A673 (cell line): ENCODE results near the gene RSF1. TPM values are rescaled to one million over a fixed set of nuclear protein-coding genes. Genes with fewer than 3 reads are reported as not detected.

Experiments
- BruUV-seq: library from RNA; stranded (reverse); fragments of 400-500 nt; replicated peaks from 2 replicates; lab custom pipeline; 2021; lab: Mats Ljungman, UMichigan
- CTCF ChIA-PET: fragments of 300-600 bp; sonication (Branson Sonifier 250); formaldehyde crosslinking; loops from one replicate; lab custom pipeline; 2022; ENCODE audit warnings: antibody characterized with exemption; lab: Charles Lee
- POLR2A ChIA-PET: fragments of 300-600 bp; sonication (Branson Sonifier 250); formaldehyde crosslinking; loops from one replicate; lab custom pipeline; 2022; ENCODE audit warnings: antibody characterized with exemption; ENCODE audit not compliant: low non-redundant PET; lab: Charles Lee
- DNase-seq: peaks from one replicate; pipeline ENCODE4 v3.0.0-alpha.2; 2015; ENCODE audit warnings: low spot score
- H3K27ac ChIP-seq: fragments of 200-600 bp; sonication (generic); 2 replicates; pipeline ENCODE4 v1.5.1; 2016; ENCODE audit warnings: mixed run types, low read depth, mild to moderate bottlenecking, mixed read lengths, antibody characterized with exemption, low read length; ENCODE audit not compliant: poor library complexity, severe bottlenecking
- H3K27me3 ChIP-seq: fragments of 200-600 bp; sonication (generic); replicated peaks from 2 replicates; pipeline ENCODE4 v1.6.1; 2017; ENCODE audit warnings: mixed run types, low read depth, mild to moderate bottlenecking, mixed read lengths, antibody characterized with exemption, low read length; ENCODE audit not compliant: insufficient read depth, poor library complexity
- H3K36me3 ChIP-seq: fragments of 200-600 bp; sonication (generic); 2 replicates; pipeline ENCODE4 v1.6.1; 2016; ENCODE audit warnings: mixed run types, mild to moderate bottlenecking, mixed read lengths, antibody characterized with exemption, low read length; ENCODE audit not compliant: insufficient read depth, poor library complexity, severe bottlenecking
- H3K4me1 ChIP-seq: fragments of 200-600 bp; sonication (generic); 2 replicates; pipeline ENCODE4 v1.6.1; 2017; ENCODE audit warnings: mixed run types, mild to moderate bottlenecking, mixed read lengths, antibody characterized with exemption, low read length; ENCODE audit not compliant: insufficient read depth, poor library complexity, severe bottlenecking
- H3K4me3 ChIP-seq: fragments of 200-600 bp; sonication (generic); 2 replicates; pipeline ENCODE4 v1.5.1; 2016; ENCODE audit warnings: low read depth, mixed run types, mild to moderate bottlenecking, mixed read lengths, low read length; ENCODE audit not compliant: poor library complexity, severe bottlenecking
- H3K9me3 ChIP-seq: fragments of 200-600 bp; sonication (generic); 2 replicates; pipeline ENCODE4 v1.6.1; 2016; ENCODE audit warnings: mixed run types, low read depth, mild to moderate bottlenecking, mixed read lengths, antibody characterized with exemption, low read length; ENCODE audit not compliant: poor library complexity, severe bottlenecking
- EZH2 ChIP-seq: fragments of 200-600 bp; sonication (generic); IDR thresholded peaks from 2 replicates; pipeline ENCODE4 v1.6.1; 2017; ENCODE audit warnings: borderline replicate concordance, low read depth, mild to moderate bottlenecking, mixed read lengths, antibody characterized with exemption, low read length; ENCODE audit not compliant: poor library complexity, severe bottlenecking
- intact Hi-C: fragments of 100-400 bp; cut with micrococcal nuclease; formaldehyde crosslinking; loops from one replicate; pipeline ENCODE4 v1.10.0; 2022; ENCODE audit not compliant: unreplicated experiment
- total RNA-seq: library from RNA; stranded (reverse); gene quantifications from 2 replicates; pipeline ENCODE4 v1.2.3, GENCODE V29; 2021
- TF ChIP-seq, protein P1 (sequence below): fragments of 300-800, 200-600 bp; sonication (generic); conservative IDR thresholded peaks from 2 replicates; pipeline ENCODE4 v1.5.1; 2017; ENCODE audit warnings: low read depth, mild to moderate bottlenecking, antibody characterized with exemption, low read length, moderate library complexity, mixed read lengths

Gene RSF1
- total RNA-seq, 1 experiment from 2014 or later, result 94.1 TPM

DNA sequence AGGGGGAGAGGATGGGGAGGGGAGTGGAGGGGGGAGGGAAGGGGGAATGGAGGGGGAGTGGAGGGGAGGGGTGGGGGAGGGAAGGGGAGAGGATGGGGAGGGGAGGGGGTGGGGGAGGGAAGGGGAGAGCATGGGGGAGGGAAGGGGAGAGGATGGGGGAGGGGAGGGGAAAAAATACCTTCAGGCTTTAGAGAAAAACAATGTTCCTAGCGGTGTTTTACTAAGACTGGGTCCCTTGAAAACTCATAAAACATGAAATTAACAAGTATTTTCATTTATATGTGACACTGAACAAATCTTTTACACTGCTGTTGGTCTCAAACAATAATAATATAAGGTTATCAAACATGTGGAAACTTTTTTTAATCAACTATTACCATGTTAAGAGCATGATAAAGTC is 42.4 kb downstream of the RSF1 start:
- no peak overlapping the region for H3K27ac ChIP-seq
- intact Hi-C loops, result loop anchor here (5.0 kb wide), 1 partner anchor 269 kb away; no protein-coding TSS in a partner anchor
- H3K4me1 ChIP-seq, result peaks cover 5% of the 10 kb centered on the region
- TF ChIP-seq, protein P1, sequence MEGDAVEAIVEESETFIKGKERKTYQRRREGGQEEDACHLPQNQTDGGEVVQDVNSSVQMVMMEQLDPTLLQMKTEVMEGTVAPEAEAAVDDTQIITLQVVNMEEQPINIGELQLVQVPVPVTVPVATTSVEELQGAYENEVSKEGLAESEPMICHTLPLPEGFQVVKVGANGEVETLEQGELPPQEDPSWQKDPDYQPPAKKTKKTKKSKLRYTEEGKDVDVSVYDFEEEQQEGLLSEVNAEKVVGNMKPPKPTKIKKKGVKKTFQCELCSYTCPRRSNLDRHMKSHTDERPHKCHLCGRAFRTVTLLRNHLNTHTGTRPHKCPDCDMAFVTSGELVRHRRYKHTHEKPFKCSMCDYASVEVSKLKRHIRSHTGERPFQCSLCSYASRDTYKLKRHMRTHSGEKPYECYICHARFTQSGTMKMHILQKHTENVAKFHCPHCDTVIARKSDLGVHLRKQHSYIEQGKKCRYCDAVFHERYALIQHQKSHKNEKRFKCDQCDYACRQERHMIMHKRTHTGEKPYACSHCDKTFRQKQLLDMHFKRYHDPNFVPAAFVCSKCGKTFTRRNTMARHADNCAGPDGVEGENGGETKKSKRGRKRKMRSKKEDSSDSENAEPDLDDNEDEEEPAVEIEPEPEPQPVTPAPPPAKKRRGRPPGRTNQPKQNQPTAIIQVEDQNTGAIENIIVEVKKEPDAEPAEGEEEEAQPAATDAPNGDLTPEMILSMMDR, result no peak
- TF ChIP-seq EZH2, result no peak
- CTCF ChIA-PET, result no interaction called here
- POLR2A ChIA-PET, result no interaction called here
- H3K27me3 ChIP-seq, result no peaks in the 10 kb centered on the region
- no peaks in the 10 kb centered on the region for H3K9me3 ChIP-seq
- DNase-seq, result no peak
- no peak overlapping the region for H3K4me3 ChIP-seq
- no peaks in the 10 kb centered on the region for H3K36me3 ChIP-seq
- BruUV-seq, result no TSS peak

DNA sequence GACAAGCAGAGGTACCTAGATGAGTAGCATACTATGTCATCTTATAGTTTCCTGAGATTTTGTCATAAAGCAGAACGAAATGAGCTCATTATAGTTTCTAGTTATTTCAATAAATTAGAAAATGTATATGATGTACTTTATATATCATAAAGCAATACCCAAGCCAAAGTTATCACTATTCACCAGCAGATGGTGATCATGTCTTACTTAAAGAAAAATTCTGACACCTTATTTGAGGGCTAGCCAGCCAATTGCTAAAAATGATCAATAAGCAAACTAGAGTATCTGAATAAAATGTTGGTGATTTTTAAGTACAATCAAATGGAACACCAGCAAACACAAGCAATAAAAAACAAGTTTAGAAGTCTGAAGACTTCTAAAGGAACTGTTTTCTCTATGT is 44.1 kb downstream of the RSF1 start:
- H3K9me3 ChIP-seq, result no peaks in the 10 kb centered on the region
- intact Hi-C loops, result loop anchor here (1.0 to 5.0 kb wide), 3 partner anchors 218 to 271 kb away; partner anchors contain the start of gene INTS4
- peaks cover 14% of the 10 kb centered on the region for H3K4me1 ChIP-seq
- H3K27me3 ChIP-seq, result no peaks in the 10 kb centered on the region
- no peaks in the 10 kb centered on the region for H3K36me3 ChIP-seq
- peak; percentile 50 for DNase-seq
- no peak overlapping the region for H3K4me3 ChIP-seq
- ChIA-PET CTCF (interaction anchor here (0.6 to 1.3 kb wide), 2 partner anchors 97 to 223 kb away, joined by 6 to 7 read pairs; no protein-coding TSS in a partner anchor), POLR2A (no interaction called here)
- BruUV-seq, result no TSS peak
- TF ChIP-seq, protein P1, result peak; percentile 59
- no peak for TF ChIP-seq EZH2
- H3K27ac ChIP-seq, result no peak overlapping the region

- no TSS peak for BruUV-seq
- Histone ChIP-seq H3K27ac (no peak overlapping the region), H3K9me3 (no peaks in the 10 kb centered on the region), H3K4me3 (no peak overlapping the region), H3K4me1 (peaks cover 19% of the 10 kb centered on the region), H3K27me3 (no peaks in the 10 kb centered on the region), H3K36me3 (no peaks in the 10 kb centered on the region)
- no peak for DNase-seq
- ChIA-PET CTCF (interaction anchor here (0.6 to 1.3 kb wide), 2 partner anchors 98 to 224 kb away, joined by 6 to 7 read pairs; no protein-coding TSS in a partner anchor), POLR2A (no interaction called here)
- intact Hi-C loops, result loop anchor here (1.0 to 5.0 kb wide), 3 partner anchors 219 to 271 kb away; partner anchors contain the start of gene INTS4
- TF ChIP-seq, protein P1, result no peak
- TF ChIP-seq EZH2, result no peak
These were observed 44.6 kb downstream of the RSF1 start for GRCh38 chr11:77775936-77776335.
